K562 (cell line): Measurements from ENCODE around the gene HK2. TPM values are rescaled to one million over a fixed set of nuclear protein-coding genes. Genes with fewer than 3 reads are reported as not detected.

Source experiments
- DIDO1 ChIP-seq: fragments of 450-650 bp; IDR thresholded peaks from 2 replicates; pipeline ENCODE4 v1.6.1; 2016; ENCODE audit warnings: low read depth, missing biosample characterization, missing genetic modification characterization
- DMBX1 ChIP-seq: fragments of 250-450 bp; sonication (Bioruptor Pico); IDR thresholded peaks from 2 replicates; pipeline ENCODE4 v1.8.0; 2022; ENCODE audit warnings: inconsistent platforms, mild to moderate bottlenecking, moderate library complexity, borderline replicate concordance
- DPF2 ChIP-seq: fragments of 450-650 bp; IDR thresholded peaks from 2 replicates; pipeline ENCODE4 v1.6.1; 2016
- EP400 ChIP-seq: fragments of 450-650 bp; IDR thresholded peaks from 2 replicates; pipeline ENCODE4 v1.6.1; 2017; ENCODE audit warnings: antibody characterized with exemption, mild to moderate bottlenecking, moderate library complexity
- KAT7 ChIP-seq: sonication (generic); formaldehyde crosslinking; IDR thresholded peaks from 2 replicates; pipeline ENCODE4 v1.8.0; 2022; ENCODE audit warnings: missing genetic modification reagents, mild to moderate bottlenecking, borderline replicate concordance
- NUFIP1 ChIP-seq: fragments of 450-650 bp; IDR thresholded peaks from 2 replicates; pipeline ENCODE4 v1.6.1; 2018; ENCODE audit not compliant: partially characterized antibody
- PCBP2 ChIP-seq: fragments of 200-400 bp; formaldehyde crosslinking; IDR thresholded peaks from 2 replicates; pipeline ENCODE4 v1.6.1; 2018; ENCODE audit warnings: low read length, low read depth, mild to moderate bottlenecking, moderate library complexity; ENCODE audit not compliant: poor library complexity, severe bottlenecking
- PHF8 ChIP-seq: fragments of 200-600 bp; sonication (generic); IDR thresholded peaks from 2 replicates; pipeline ENCODE4 v1.6.1; 2012; ENCODE audit warnings: mixed run types, mild to moderate bottlenecking, inconsistent platforms, low read length, moderate library complexity, borderline replicate concordance
- PHTF2 ChIP-seq: fragments of 250-450 bp; sonication (Bioruptor Pico); IDR thresholded peaks from 2 replicates; pipeline ENCODE4 v1.5.0; 2021; ENCODE audit warnings: mild to moderate bottlenecking
- POLR2B ChIP-seq: fragments of 450-650 bp; IDR thresholded peaks from 2 replicates; pipeline ENCODE4 v1.6.1; 2018; ENCODE audit warnings: low read depth; ENCODE audit not compliant: partially characterized antibody
- POLR2G ChIP-seq: fragments of 200-400 bp; formaldehyde crosslinking; IDR thresholded peaks from 2 replicates; pipeline ENCODE4 v1.6.1; 2017; ENCODE audit warnings: low read depth, mild to moderate bottlenecking, antibody characterized with exemption, low read length, moderate library complexity
- SMAD3 ChIP-seq: fragments of 450-650 bp; formaldehyde crosslinking; conservative IDR thresholded peaks from 2 replicates; pipeline ENCODE4 v1.4.0; 2020; ENCODE audit warnings: mild to moderate bottlenecking
- TRIM24 ChIP-seq, 2 experiments: fragments of 450-650 bp; IDR thresholded peaks; 2 replicates each; pipeline ENCODE4 v1.6.1; 2016
- ZNF140 ChIP-seq: fragments of 250-450 bp; sonication (Bioruptor Pico); IDR thresholded peaks from 2 replicates; pipeline ENCODE4 v1.8.0; 2021; ENCODE audit warnings: moderate library complexity, mild to moderate bottlenecking, inconsistent platforms
- ZNF175 ChIP-seq: fragments of 200-800 bp; sonication (Bioruptor generic); IDR thresholded peaks from 2 replicates; pipeline ENCODE4 v1.6.1; 2016; ENCODE audit warnings: low read depth, mild to moderate bottlenecking, missing genetic modification characterization, missing compliant biosample characterization
- ZNF184 ChIP-seq: sonication (generic); formaldehyde crosslinking; IDR thresholded peaks from 2 replicates; pipeline ENCODE4 v1.5.0; 2020; ENCODE audit warnings: missing genetic modification reagents
- ZNF347 ChIP-seq: fragments of 450-650 bp; formaldehyde crosslinking; IDR thresholded peaks from 2 replicates; pipeline ENCODE4 v1.4.0; 2020; ENCODE audit warnings: low read depth, mild to moderate bottlenecking, moderate library complexity
- polyA plus RNA-seq, 8 experiments: library from polyadenylated mRNA; depleted of rRNA in 4 of 8; stranded (reverse) in 5 of 8; unstranded in 3 of 8; fragments of >200 nt; fragmentation: Nextera tagmentation in 2 of 8; fragmentation: Illumina TruSeq in 1 of 8; extraction: Ambion mirVana in 2 of 8; extraction: Trizol in 1 of 8; gene quantifications; 2 replicates each; pipeline versions ENCODE4 v1.2.1 to v1.2.3, GENCODE V29; 2011 to 2014; ENCODE audit warnings: inconsistent platforms in 1 of 8, missing spikeins in 1 of 8
- total RNA-seq, 7 experiments: library from RNA; depleted of rRNA in 6 of 7; stranded (reverse); fragments of >200 nt in 6 of 7; fragmentation: Illumina TruSeq in 2 of 7; extraction: Trizol in 2 of 7; gene quantifications; 2 replicates each; pipeline versions ENCODE4 v1.2.1 to v1.2.3, GENCODE V29; 2011 to 2021; ENCODE audit warnings: low replicate concordance in 1 of 7
- TF ChIP-seq, protein P1 (sequence below): IDR thresholded peaks from 2 replicates; pipeline ENCODE4 v1.6.1; 2012; ENCODE audit warnings: low read depth, low read length, improper control_type of control experiment, borderline replicate concordance
- TF ChIP-seq, protein P2 (sequence below): conservative IDR thresholded peaks from 2 replicates; pipeline ENCODE4 v1.6.1; 2011; ENCODE audit warnings: low read depth, mild to moderate bottlenecking, low read length; ENCODE audit not compliant: control insufficient read depth
- TF ChIP-seq, protein P3 (sequence below): sonication (generic); formaldehyde crosslinking; IDR thresholded peaks from 2 replicates; pipeline ENCODE4 v1.8.0; 2022; ENCODE audit warnings: missing genetic modification reagents, mild to moderate bottlenecking, borderline replicate concordance
- TF ChIP-seq, protein P4 (sequence below): sonication (generic); formaldehyde crosslinking; IDR thresholded peaks from 2 replicates; pipeline ENCODE4 v1.8.0; 2022; ENCODE audit warnings: mild to moderate bottlenecking, missing genetic modification reagents

The HK2 gene
- total and polyA plus RNA-seq, 9 of the 15 experiments (the other 6 are each of a cell fraction or from before 2014, with no cell fraction given) = 4.7 to 56.0 (median 19.9) TPM

DNA sequence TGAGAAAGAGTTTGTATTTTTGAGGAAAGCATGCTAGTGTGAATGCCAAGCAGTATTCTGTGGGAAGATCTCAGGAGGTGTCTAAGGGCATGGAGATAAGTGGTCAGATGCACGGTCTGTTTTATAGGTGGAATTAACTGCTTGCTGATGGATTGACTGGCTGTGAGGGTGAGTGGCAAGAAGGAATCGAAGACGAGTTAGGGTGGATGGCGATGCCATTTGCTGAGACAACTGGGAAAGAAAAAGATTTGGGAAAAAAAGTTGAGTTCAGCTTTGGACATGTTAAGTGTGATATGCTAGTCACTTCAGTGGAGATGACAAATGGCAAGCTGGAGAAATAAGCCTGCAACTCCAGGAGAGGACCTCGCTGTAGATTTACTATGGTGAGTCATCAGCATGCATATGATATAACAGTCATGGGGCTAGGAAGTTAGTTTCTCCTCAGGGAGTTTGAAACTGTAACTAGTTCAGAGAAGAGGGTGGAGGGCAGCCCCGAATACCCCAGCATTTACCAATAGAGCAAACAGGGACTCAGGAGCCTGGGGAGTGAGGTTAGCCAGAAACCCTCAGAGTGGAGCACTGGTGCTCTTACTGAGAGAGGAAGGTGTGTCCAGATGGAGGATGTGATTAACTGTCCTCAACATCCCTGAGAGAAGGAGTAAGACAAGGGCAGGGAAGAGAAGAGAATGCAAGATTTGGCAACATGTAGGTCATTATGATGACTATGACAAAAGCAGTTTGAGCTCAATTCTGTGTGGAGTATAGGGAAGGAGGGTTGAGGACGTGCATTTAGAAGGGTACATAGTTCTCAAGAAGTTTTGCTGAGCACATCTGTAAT lies 2.0 kb upstream of the HK2 start (continued):
- TF ChIP-seq POLR2G (no peak), DMBX1 (CRISPR knock-in tag) (no peak), PHF8 (no peak), ZNF347 (CRISPR knock-in tag) (no peak), TRIM24 (IDR thresholded peaks at IDR 0.05) (peak in 1 of 2 experiments; percentile 67; a peak in 2 of 4 replicates), SMAD3 (no peak), ZNF184 (no peak), PCBP2 (no peak), ZNF175 (no peak), PHTF2 (CRISPR knock-in tag) (no peak), POLR2B (no peak), EP400 (peak; percentile 40), ZNF140 (no peak), KAT7 (CRISPR knock-in tag) (no peak), DIDO1 (tag) (no peak), NUFIP1 (no peak), DPF2 (peak; percentile 79; the same call in 1 of the 2 replicates)
- TF ChIP-seq, protein P1, sequence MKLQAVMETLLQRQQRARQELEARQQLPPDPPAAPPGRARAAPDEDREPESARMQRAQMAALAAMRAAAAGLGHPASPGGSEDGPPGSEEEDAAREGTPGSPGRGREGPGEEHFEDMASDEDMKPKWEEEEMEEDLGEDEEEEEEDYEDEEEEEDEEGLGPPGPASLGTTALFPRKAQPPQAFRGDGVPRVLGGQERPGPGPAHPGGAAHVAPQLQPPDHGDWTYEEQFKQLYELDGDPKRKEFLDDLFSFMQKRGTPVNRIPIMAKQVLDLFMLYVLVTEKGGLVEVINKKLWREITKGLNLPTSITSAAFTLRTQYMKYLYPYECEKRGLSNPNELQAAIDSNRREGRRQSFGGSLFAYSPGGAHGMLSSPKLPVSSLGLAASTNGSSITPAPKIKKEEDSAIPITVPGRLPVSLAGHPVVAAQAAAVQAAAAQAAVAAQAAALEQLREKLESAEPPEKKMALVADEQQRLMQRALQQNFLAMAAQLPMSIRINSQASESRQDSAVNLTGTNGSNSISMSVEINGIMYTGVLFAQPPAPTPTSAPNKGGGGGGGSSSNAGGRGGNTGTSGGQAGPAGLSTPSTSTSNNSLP = no peak
- TF ChIP-seq, protein P2, sequence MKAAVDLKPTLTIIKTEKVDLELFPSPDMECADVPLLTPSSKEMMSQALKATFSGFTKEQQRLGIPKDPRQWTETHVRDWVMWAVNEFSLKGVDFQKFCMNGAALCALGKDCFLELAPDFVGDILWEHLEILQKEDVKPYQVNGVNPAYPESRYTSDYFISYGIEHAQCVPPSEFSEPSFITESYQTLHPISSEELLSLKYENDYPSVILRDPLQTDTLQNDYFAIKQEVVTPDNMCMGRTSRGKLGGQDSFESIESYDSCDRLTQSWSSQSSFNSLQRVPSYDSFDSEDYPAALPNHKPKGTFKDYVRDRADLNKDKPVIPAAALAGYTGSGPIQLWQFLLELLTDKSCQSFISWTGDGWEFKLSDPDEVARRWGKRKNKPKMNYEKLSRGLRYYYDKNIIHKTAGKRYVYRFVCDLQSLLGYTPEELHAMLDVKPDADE = no peak
- TF ChIP-seq, protein P3, sequence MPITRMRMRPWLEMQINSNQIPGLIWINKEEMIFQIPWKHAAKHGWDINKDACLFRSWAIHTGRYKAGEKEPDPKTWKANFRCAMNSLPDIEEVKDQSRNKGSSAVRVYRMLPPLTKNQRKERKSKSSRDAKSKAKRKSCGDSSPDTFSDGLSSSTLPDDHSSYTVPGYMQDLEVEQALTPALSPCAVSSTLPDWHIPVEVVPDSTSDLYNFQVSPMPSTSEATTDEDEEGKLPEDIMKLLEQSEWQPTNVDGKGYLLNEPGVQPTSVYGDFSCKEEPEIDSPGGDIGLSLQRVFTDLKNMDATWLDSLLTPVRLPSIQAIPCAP (CRISPR knock-in tag) = no peak
- TF ChIP-seq, protein P4, sequence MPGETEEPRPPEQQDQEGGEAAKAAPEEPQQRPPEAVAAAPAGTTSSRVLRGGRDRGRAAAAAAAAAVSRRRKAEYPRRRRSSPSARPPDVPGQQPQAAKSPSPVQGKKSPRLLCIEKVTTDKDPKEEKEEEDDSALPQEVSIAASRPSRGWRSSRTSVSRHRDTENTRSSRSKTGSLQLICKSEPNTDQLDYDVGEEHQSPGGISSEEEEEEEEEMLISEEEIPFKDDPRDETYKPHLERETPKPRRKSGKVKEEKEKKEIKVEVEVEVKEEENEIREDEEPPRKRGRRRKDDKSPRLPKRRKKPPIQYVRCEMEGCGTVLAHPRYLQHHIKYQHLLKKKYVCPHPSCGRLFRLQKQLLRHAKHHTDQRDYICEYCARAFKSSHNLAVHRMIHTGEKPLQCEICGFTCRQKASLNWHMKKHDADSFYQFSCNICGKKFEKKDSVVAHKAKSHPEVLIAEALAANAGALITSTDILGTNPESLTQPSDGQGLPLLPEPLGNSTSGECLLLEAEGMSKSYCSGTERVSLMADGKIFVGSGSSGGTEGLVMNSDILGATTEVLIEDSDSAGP (CRISPR knock-in tag) = no peak
